SU-DHL-6 (cell line): ENCODE data around the gene P3H4.

Source experiments
- H2AFZ ChIP-seq: fragments of 200-600 bp; sonication (generic); 2 replicates; pipeline ENCODE4 v1.6.1; 2014; ENCODE audit warnings: low read depth, mild to moderate bottlenecking, moderate library complexity, mixed read lengths, antibody characterized with exemption, low read length; ENCODE audit not compliant: severe bottlenecking
- H3F3A ChIP-seq: fragments of 200-600 bp; shearing (Covaris generic); 2 replicates; pipeline ENCODE4 v1.6.0; 2016; ENCODE audit warnings: antibody characterized with exemption, mild to moderate bottlenecking; ENCODE audit not compliant: insufficient read depth
- H3K27ac ChIP-seq: fragments of 200-600 bp; sonication (generic); 2 replicates; pipeline ENCODE4 v1.5.1; 2016; ENCODE audit warnings: low read depth, mild to moderate bottlenecking, low read length, moderate library complexity, mixed read lengths
- H3K27me3 ChIP-seq: fragments of 200-600 bp; sonication (generic), shearing (Covaris generic); 2 replicates; pipeline ENCODE4 v1.6.0; 2014; ENCODE audit warnings: mild to moderate bottlenecking, low read length
- H3K36me3 ChIP-seq: fragments of 200-600 bp; sonication (generic); 2 replicates; pipeline ENCODE4 v1.6.1; 2014; ENCODE audit warnings: mild to moderate bottlenecking, low read length, mixed read lengths
- H3K4me2 ChIP-seq: fragments of 300-600, 200-600 bp; shearing (Covaris generic), sonication (generic); 2 replicates; pipeline ENCODE4 v1.6.0; 2014; ENCODE audit warnings: low read length, low read depth, mild to moderate bottlenecking; ENCODE audit not compliant: poor library complexity, severe bottlenecking
- H3K4me3 ChIP-seq: fragments of 200-600 bp; sonication (generic); 2 replicates; pipeline ENCODE4 v1.5.1; 2014; ENCODE audit warnings: antibody characterized with exemption, low read length, mild to moderate bottlenecking, mixed read lengths; ENCODE audit not compliant: insufficient read depth, poor library complexity, severe bottlenecking
- H3K79me2 ChIP-seq: fragments of 200-600 bp; sonication (generic); 2 replicates; pipeline ENCODE4 v1.6.1; 2014; ENCODE audit warnings: mild to moderate bottlenecking, low read length, moderate library complexity; ENCODE audit not compliant: insufficient read depth
- H3K9ac ChIP-seq: fragments of 200-600 bp; sonication (generic); 2 replicates; pipeline ENCODE4 v1.7.0; 2014; ENCODE audit warnings: mild to moderate bottlenecking, low read length
- H3K9me2 ChIP-seq: fragments of 200-600 bp; sonication (generic); replicated peaks from 2 replicates; pipeline ENCODE4 v1.6.1; 2014; ENCODE audit warnings: low read length; ENCODE audit not compliant: insufficient read depth
- H3K9me3 ChIP-seq: fragments of 200-600 bp; sonication (generic); 2 replicates; pipeline ENCODE4 v1.6.1; 2014; ENCODE audit warnings: low read length, mixed read lengths; ENCODE audit not compliant: insufficient read depth
- H4K20me1 ChIP-seq: fragments of 200-600 bp; sonication (generic); 2 replicates; pipeline ENCODE4 v1.6.1; 2014; ENCODE audit warnings: low read depth, mild to moderate bottlenecking, antibody characterized with exemption, low read length, moderate library complexity, mixed read lengths
- EZH2phosphoT487 ChIP-seq: fragments of 200-600 bp; sonication (generic), shearing (Covaris generic); conservative IDR thresholded peaks from 2 replicates; pipeline ENCODE4 v1.6.1; 2018; ENCODE audit warnings: mild to moderate bottlenecking, antibody characterized with exemption, low read length, moderate library complexity, mixed read lengths
- TF ChIP-seq, protein P1 (sequence below): fragments of 200-600 bp; sonication (generic); IDR thresholded peaks from one replicate; pipeline ENCODE4 v1.5.1; 2017; ENCODE audit warnings: antibody characterized with exemption, mild to moderate bottlenecking, low read length, moderate library complexity; ENCODE audit not compliant: insufficient read depth, poor library complexity, severe bottlenecking

The P3H4 gene

DNA sequence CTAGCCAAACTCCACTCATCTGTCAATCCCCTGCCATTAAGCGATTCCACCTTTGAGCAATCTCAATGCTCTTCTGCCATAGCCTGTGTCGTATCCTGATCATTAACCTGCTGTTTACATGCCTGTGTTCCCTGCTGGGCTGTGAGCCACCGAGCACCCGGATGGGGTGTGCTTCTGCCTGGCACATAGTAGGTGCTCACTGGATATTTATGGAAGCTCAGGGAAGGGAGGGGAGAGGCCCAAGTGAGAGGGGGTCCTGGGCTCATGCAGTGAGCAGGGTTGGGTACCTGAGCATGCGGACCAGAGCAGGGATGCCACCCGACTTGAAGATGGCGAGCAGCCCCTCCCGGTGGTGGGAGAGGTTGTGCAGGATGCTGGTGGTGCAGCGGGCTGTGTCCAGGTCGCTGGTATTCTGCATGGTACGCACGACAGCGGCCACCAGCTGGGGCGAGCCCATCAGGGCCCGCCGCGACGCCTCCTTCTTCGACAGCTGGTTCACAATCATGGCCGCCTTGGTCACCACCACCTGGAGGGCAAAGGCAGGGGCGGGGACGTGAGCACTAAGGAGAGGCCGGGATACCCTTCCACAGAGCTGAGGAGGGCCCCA lies 43.0 kb downstream of the P3H4 start:
- TF ChIP-seq, protein P1, sequence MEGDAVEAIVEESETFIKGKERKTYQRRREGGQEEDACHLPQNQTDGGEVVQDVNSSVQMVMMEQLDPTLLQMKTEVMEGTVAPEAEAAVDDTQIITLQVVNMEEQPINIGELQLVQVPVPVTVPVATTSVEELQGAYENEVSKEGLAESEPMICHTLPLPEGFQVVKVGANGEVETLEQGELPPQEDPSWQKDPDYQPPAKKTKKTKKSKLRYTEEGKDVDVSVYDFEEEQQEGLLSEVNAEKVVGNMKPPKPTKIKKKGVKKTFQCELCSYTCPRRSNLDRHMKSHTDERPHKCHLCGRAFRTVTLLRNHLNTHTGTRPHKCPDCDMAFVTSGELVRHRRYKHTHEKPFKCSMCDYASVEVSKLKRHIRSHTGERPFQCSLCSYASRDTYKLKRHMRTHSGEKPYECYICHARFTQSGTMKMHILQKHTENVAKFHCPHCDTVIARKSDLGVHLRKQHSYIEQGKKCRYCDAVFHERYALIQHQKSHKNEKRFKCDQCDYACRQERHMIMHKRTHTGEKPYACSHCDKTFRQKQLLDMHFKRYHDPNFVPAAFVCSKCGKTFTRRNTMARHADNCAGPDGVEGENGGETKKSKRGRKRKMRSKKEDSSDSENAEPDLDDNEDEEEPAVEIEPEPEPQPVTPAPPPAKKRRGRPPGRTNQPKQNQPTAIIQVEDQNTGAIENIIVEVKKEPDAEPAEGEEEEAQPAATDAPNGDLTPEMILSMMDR: no peak
- TF ChIP-seq EZH2phosphoT487: no peak
- Histone ChIP-seq H2AFZ (no peak overlapping the region), H3K9me3 (no peaks in the 10 kb centered on the region), H3K36me3 (no peaks in the 10 kb centered on the region), H3F3A (no peaks in the 10 kb centered on the region), H3K27ac (no peak overlapping the region), H3K9me2 (no peaks in the 10 kb centered on the region), H4K20me1 (no peaks in the 10 kb centered on the region), H3K4me2 (no peak overlapping the region), H3K27me3 (no peaks in the 10 kb centered on the region), H3K9ac (no peak overlapping the region), H3K79me2 (no peaks in the 10 kb centered on the region), H3K4me3 (no peak overlapping the region)

DNA sequence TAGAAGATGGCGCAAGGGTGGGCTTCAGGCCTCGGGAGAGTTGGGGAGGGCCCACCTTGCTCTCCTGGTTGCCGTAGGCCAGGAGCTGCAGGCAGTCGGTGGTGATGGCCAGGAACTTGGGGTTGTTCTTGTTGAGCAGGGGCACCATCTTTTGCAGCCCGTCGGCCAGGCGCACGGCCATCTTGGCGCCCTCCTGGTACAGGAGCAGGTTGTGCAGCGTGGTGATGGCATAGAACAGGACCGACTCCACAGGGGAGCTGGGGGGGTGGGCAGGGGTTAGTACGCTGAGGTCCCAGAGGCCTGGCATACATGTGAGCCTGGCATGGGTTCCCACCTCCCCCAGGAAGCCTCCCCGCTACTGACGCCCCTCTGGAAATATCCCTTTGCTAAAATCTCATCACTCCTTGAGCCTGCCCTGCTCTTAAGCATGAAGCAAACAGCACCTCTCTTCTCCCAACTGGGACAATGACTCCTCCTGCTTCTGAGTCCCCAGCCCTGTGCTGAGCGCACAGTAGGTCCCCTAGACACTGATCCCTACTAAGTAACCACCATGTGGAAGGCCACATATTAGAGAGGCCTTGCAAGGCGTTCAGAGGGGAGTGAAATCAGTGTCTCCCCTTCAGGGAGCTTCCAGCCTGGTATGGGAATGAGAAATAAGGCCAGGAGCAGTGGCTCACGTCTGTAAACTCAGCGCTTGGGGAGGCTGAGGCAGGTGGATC lies 44.3 kb downstream of the P3H4 start:
- H3K79me2 ChIP-seq: no peaks in the 10 kb centered on the region
- H3K4me3 ChIP-seq: no peak overlapping the region
- no peaks in the 10 kb centered on the region for H3K36me3 ChIP-seq
- H3K9me3 ChIP-seq: no peaks in the 10 kb centered on the region
- no peak overlapping the region for H3K9ac ChIP-seq
- no peak for TF ChIP-seq EZH2phosphoT487
- TF ChIP-seq, protein P1: no peak
- H2AFZ ChIP-seq: no peak overlapping the region
- no peak overlapping the region for H3K27ac ChIP-seq
- no peaks in the 10 kb centered on the region for H4K20me1 ChIP-seq
- no peak overlapping the region for H3K4me2 ChIP-seq
- no peaks in the 10 kb centered on the region for H3K27me3 ChIP-seq
- no peaks in the 10 kb centered on the region for H3K9me2 ChIP-seq
- no peaks in the 10 kb centered on the region for H3F3A ChIP-seq

DNA sequence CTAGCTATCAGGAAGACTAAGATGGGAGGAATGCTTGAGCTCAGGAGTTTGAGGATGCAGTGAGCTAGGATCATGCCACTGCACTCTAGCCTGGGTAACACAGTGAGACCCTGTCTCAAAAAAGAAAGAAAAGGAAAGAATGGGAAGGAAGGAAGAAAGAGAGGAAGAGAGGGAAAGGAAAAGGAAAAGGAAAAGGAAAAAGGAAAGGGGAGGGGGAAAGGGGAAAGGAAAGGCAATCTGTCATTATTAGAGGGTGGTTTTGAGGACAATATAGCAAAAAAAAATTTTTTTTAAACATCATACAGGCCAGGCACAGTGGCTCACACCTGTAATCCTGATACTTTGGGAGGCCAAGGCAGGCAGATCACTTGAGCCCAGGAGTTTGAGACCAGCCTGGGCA lies 45.6 kb downstream of the P3H4 start:
- no peaks in the 10 kb centered on the region for H3K9me3 ChIP-seq
- no peaks in the 10 kb centered on the region for H3K79me2 ChIP-seq
- H3K9me2 ChIP-seq: no peaks in the 10 kb centered on the region
- no peaks in the 10 kb centered on the region for H3F3A ChIP-seq
- no peak overlapping the region for H3K4me2 ChIP-seq
- no peak overlapping the region for H3K9ac ChIP-seq
- no peak overlapping the region for H3K4me3 ChIP-seq
- no peaks in the 10 kb centered on the region for H3K27me3 ChIP-seq
- TF ChIP-seq, protein P1: no peak
- TF ChIP-seq EZH2phosphoT487: no peak
- H2AFZ ChIP-seq: no peak overlapping the region
- H4K20me1 ChIP-seq: no peaks in the 10 kb centered on the region
- no peak overlapping the region for H3K27ac ChIP-seq
- H3K36me3 ChIP-seq: no peaks in the 10 kb centered on the region
